HepG2 (cell line): ENCODE data around the gene MYO3B. TPM values are rescaled to one million over a fixed set of nuclear protein-coding genes. Genes with fewer than 3 reads are reported as not detected.

ENCODE experiments used
- ATAC-seq: fragments of 200-7000 bp; cut with Tn5 transposase; 3 replicates; pipeline ENCODE4 v1.9.1; 2020; ENCODE audit warnings: mild to moderate bottlenecking, moderate library complexity
- BruUV-seq: library from RNA; stranded (reverse); fragments of 400-500 nt; replicated peaks from 2 replicates; lab custom pipeline; 2021; lab: Mats Ljungman, UMichigan
- CTCF ChIA-PET: fragments of 300-600 bp; formaldehyde crosslinking; extraction: SDS; loops from one replicate; lab custom pipeline; 2021; ENCODE audit warnings: low total read pairs, inconsistent platforms, low intra/inter-chr PET ratio; lab: Yijun Ruan, JAX
- POLR2A ChIA-PET: fragments of 350-600 bp; sonication (Branson Sonifier 250); formaldehyde crosslinking; loops from one replicate; lab custom pipeline; 2020; ENCODE audit warnings: antibody characterized with exemption, inconsistent platforms; lab: Yijun Ruan, JAX
- DNase-seq: peaks from one replicate; pipeline ENCODE4 v3.0.0-alpha.2; 2015; ENCODE audit warnings: low spot score
- FAIRE-seq: peaks from 3 replicates; lab custom pipeline; 2011; peaks lifted over from hg19 to GRCh38; lab: Jason Lieb, UNC
- H2AFZ ChIP-seq: one replicate; pipeline ENCODE4 v1.6.1; 2011; ENCODE audit warnings: low read length, inconsistent platforms
- H3K27ac ChIP-seq: fragments of 300-600 bp; 3 replicates; pipeline ENCODE4 v1.8.0; 2011; ENCODE audit warnings: mixed run types, mild to moderate bottlenecking, mixed read lengths, low read length, inconsistent platforms; ENCODE audit not compliant: insufficient read depth; ENCODE audit errors: extremely low read length
- H3K27me3 ChIP-seq, 2 experiments: fragments of 200-600 bp in 1 of 2; 2 replicates in 1 of 2; 3 replicates in 1 of 2; pipeline versions ENCODE4 v1.6.0 to v1.8.0; 2011; ENCODE audit warnings: low read length in 2 of 2, mild to moderate bottlenecking in 2 of 2, moderate library complexity in 2 of 2, inconsistent platforms in 1 of 2; ENCODE audit not compliant: insufficient read depth in 2 of 2, control insufficient read depth in 1 of 2
- H3K36me3 ChIP-seq, 2 experiments: fragments of 200-600 bp in 1 of 2; replicated peaks in 1 of 2; 2 replicates in 1 of 2; 3 replicates in 1 of 2; pipeline versions ENCODE4 v1.5.1 to v1.8.0; 2011; ENCODE audit warnings: low read length in 2 of 2, inconsistent platforms in 1 of 2; ENCODE audit not compliant: insufficient read depth in 2 of 2, control insufficient read depth in 1 of 2
- H3K4me1 ChIP-seq: 2 replicates; pipeline ENCODE4 v1.5.1; 2012; ENCODE audit warnings: low read length, inconsistent platforms; ENCODE audit not compliant: insufficient read depth
- H3K4me2 ChIP-seq: 2 replicates; pipeline ENCODE4 v1.6.0; 2011; ENCODE audit warnings: low read depth, low read length, inconsistent platforms
- H3K4me3 ChIP-seq, 3 experiments: fragments of 200-600 bp in 1 of 3; sonication (generic), shearing (Covaris generic) in 1 of 3; replicated peaks in 1 of 3; 2 replicates each; pipeline ENCODE4 v1.5.1; 2011 to 2016; ENCODE audit warnings: low read length in 3 of 3, inconsistent platforms in 2 of 3, low read depth in 2 of 3, mild to moderate bottlenecking in 2 of 3, control low read depth in 1 of 3, mixed read lengths in 1 of 3; ENCODE audit not compliant: insufficient read depth in 1 of 3
- H3K79me2 ChIP-seq: one replicate; pipeline ENCODE4 v1.6.1; 2011; ENCODE audit warnings: low read length, inconsistent platforms; ENCODE audit not compliant: insufficient read depth
- H3K9ac ChIP-seq: 2 replicates; pipeline ENCODE4 v1.6.0; 2011; ENCODE audit warnings: mild to moderate bottlenecking, low read depth, low read length, inconsistent platforms; ENCODE audit not compliant: insufficient read depth
- H3K9me3 ChIP-seq: 2 replicates; pipeline ENCODE4 v1.5.1; 2012; ENCODE audit warnings: mild to moderate bottlenecking, low read length
- H4K20me1 ChIP-seq: 2 replicates; pipeline ENCODE4 v1.6.0; 2011; ENCODE audit warnings: inconsistent platforms, mild to moderate bottlenecking, low read length, moderate library complexity; ENCODE audit not compliant: insufficient read depth
- EHMT2 ChIP-seq: fragments of 200-600 bp; sonication (generic); IDR thresholded peaks from 2 replicates; pipeline ENCODE4 v1.7.0; 2017; ENCODE audit warnings: antibody characterized with exemption, low read depth, low read length, borderline replicate concordance
- HDAC2 ChIP-seq: sonication (generic); formaldehyde crosslinking; IDR thresholded peaks from 2 replicates; pipeline ENCODE4 v1.4.0; 2020; ENCODE audit warnings: missing genetic modification reagents
- HNRNPLL ChIP-seq: fragments of 200-400 bp; formaldehyde crosslinking; IDR thresholded peaks from 2 replicates; pipeline ENCODE4 v1.6.1; 2017; ENCODE audit warnings: mild to moderate bottlenecking, low read depth, low read length; ENCODE audit not compliant: poor library complexity, severe bottlenecking
- IKZF4 ChIP-seq: sonication (generic); formaldehyde crosslinking; IDR thresholded peaks from 2 replicates; pipeline ENCODE4 v1.5.1; 2020; ENCODE audit warnings: borderline replicate concordance, mild to moderate bottlenecking, low read depth, missing genetic modification reagents; ENCODE audit errors: not compliant biosample characterization
- PTBP1 ChIP-seq: fragments of 200-400 bp; formaldehyde crosslinking; IDR thresholded peaks from 2 replicates; pipeline ENCODE4 v1.6.1; 2018; ENCODE audit warnings: low read length, low read depth; ENCODE audit not compliant: poor library complexity, severe bottlenecking
- SMAD3 ChIP-seq: sonication (generic); formaldehyde crosslinking; IDR thresholded peaks from 2 replicates; pipeline ENCODE4 v1.4.0; 2020; ENCODE audit warnings: missing genetic modification reagents
- SSRP1 ChIP-seq: IDR thresholded peaks from 2 replicates; pipeline ENCODE4 v1.6.1; 2016; ENCODE audit warnings: control low read depth
- YY1 ChIP-seq: IDR thresholded peaks from 2 replicates; pipeline ENCODE4 v1.6.1; 2011; ENCODE audit warnings: low read length, low read depth, moderate library complexity, mild to moderate bottlenecking; ENCODE audit not compliant: insufficient read depth, insufficient replicate concordance
- ZBTB3 ChIP-seq: sonication (generic); formaldehyde crosslinking; IDR thresholded peaks from 2 replicates; pipeline ENCODE4 v1.4.0; 2020; ENCODE audit warnings: low read depth, mild to moderate bottlenecking, moderate library complexity, missing genetic modification reagents, borderline replicate concordance
- ZEB1 ChIP-seq: IDR thresholded peaks from 2 replicates; pipeline ENCODE4 v1.6.1; 2012; ENCODE audit warnings: mild to moderate bottlenecking, low read depth, inconsistent platforms; ENCODE audit not compliant: insufficient replicate concordance
- ZGPAT ChIP-seq: IDR thresholded peaks from 2 replicates; pipeline ENCODE4 v1.6.1; 2016; ENCODE audit warnings: mild to moderate bottlenecking
- ZNF331 ChIP-seq: sonication (generic); formaldehyde crosslinking; IDR thresholded peaks from 2 replicates; pipeline ENCODE4 v1.4.0; 2020; ENCODE audit warnings: missing genetic modification reagents
- ZNF691 ChIP-seq: sonication (generic); formaldehyde crosslinking; IDR thresholded peaks from 2 replicates; pipeline ENCODE4 v1.4.0; 2020; ENCODE audit warnings: missing genetic modification reagents, low read depth, mild to moderate bottlenecking, borderline replicate concordance
- ZNF770 ChIP-seq: sonication (generic); formaldehyde crosslinking; IDR thresholded peaks from 2 replicates; pipeline ENCODE4 v1.5.0; 2020; ENCODE audit warnings: mild to moderate bottlenecking, missing genetic modification reagents
- WGBS: methylation state at CpG from one replicate; pipeline ENCODE4 v1.1.6; 2017; ENCODE audit warnings: low lambda C conversion rate; 5-methylcytosine and 5-hydroxymethylcytosine counted together
- in situ Hi-C: cut with HindIII; loops from 2 replicates; pipeline ENCODE4 v1.10.0; 2017; ENCODE audit warnings: low pct_unique_long_range_greater_than_20kb; ENCODE audit not compliant: extremely low pct_ligation_motif_present
- intact Hi-C: fragments of 100-400 bp; cut with micrococcal nuclease; formaldehyde crosslinking; loops from one replicate; pipeline ENCODE4 v1.10.0; 2022; ENCODE audit not compliant: unreplicated experiment
- polyA plus RNA-seq, 8 experiments: library from polyadenylated mRNA; depleted of rRNA in 3 of 8; stranded (reverse) in 7 of 8; unstranded in 1 of 8; fragments of >200 nt; fragmentation: Illumina TruSeq in 4 of 8; extraction: Trizol in 4 of 8; gene quantifications; 2 replicates each; pipeline versions ENCODE4 v1.2.1 to v1.2.3, GENCODE V29; 2011 to 2016; ENCODE audit warnings: low read depth in 4 of 8, missing spikeins in 1 of 8, mixed read lengths in 1 of 8; ENCODE audit not compliant: insufficient read depth in 1 of 8
- total RNA-seq, 5 experiments: library from RNA; depleted of rRNA; stranded (reverse); fragments of >200 nt; fragmentation: Illumina TruSeq; extraction: Trizol; gene quantifications; 2 replicates each; pipeline ENCODE4 v1.2.3, GENCODE V29; 2016; ENCODE audit warnings: low read depth in 1 of 5
- TF ChIP-seq, protein P1 (sequence below): sonication (generic); formaldehyde crosslinking; IDR thresholded peaks from 2 replicates; pipeline ENCODE4 v1.5.1; 2020; ENCODE audit warnings: mild to moderate bottlenecking, missing genetic modification reagents, moderate library complexity

MYO3B gene
- total and polyA plus RNA-seq, 2 of the 13 experiments (the other 11 are each of a cell fraction or from before 2014, with no cell fraction given), result 0.01 TPM; not detected in 1

GRCh38 chr2:170512266-170512665 is 334.3 kb downstream of the MYO3B start:
- H4K20me1 ChIP-seq, result no peaks in the 10 kb centered on the region
- DNase-seq, result no peak
- no peak for FAIRE-seq
- in situ Hi-C loops (no loop called here), intact Hi-C loops (no loop called here)
- ATAC-seq, result no peak
- no peak overlapping the region for H3K9ac ChIP-seq
- H2AFZ ChIP-seq, result no peak overlapping the region
- CTCF ChIA-PET, result no interaction called here
- H3K9me3 ChIP-seq, result no peaks in the 10 kb centered on the region
- no peaks in the 10 kb centered on the region for H3K36me3 ChIP-seq
- H3K4me1 ChIP-seq, result peaks cover 6% of the 10 kb centered on the region; the same call in 1 of the 2 replicates
- no peaks in the 10 kb centered on the region for H3K79me2 ChIP-seq
- H3K27ac ChIP-seq, result no peak overlapping the region
- TF ChIP-seq, protein P1, sequence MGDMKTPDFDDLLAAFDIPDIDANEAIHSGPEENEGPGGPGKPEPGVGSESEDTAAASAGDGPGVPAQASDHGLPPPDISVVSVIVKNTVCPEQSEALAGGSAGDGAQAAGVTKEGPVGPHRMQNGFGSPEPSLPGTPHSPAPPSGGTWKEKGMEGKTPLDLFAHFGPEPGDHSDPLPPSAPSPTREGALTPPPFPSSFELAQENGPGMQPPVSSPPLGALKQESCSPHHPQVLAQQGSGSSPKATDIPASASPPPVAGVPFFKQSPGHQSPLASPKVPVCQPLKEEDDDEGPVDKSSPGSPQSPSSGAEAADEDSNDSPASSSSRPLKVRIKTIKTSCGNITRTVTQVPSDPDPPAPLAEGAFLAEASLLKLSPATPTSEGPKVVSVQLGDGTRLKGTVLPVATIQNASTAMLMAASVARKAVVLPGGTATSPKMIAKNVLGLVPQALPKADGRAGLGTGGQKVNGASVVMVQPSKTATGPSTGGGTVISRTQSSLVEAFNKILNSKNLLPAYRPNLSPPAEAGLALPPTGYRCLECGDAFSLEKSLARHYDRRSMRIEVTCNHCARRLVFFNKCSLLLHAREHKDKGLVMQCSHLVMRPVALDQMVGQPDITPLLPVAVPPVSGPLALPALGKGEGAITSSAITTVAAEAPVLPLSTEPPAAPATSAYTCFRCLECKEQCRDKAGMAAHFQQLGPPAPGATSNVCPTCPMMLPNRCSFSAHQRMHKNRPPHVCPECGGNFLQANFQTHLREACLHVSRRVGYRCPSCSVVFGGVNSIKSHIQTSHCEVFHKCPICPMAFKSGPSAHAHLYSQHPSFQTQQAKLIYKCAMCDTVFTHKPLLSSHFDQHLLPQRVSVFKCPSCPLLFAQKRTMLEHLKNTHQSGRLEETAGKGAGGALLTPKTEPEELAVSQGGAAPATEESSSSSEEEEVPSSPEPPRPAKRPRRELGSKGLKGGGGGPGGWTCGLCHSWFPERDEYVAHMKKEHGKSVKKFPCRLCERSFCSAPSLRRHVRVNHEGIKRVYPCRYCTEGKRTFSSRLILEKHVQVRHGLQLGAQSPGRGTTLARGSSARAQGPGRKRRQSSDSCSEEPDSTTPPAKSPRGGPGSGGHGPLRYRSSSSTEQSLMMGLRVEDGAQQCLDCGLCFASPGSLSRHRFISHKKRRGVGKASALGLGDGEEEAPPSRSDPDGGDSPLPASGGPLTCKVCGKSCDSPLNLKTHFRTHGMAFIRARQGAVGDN, result no peak
- no peak for TF ChIP-seq HNRNPLL
- TF ChIP-seq SMAD3, result no peak
- TF ChIP-seq ZBTB3 (CRISPR knock-in tag), result no peak
- TF ChIP-seq ZGPAT (CRISPR knock-in tag), result no peak
- no peak for TF ChIP-seq EHMT2
- no peak for TF ChIP-seq ZNF331
- TF ChIP-seq IKZF4 (CRISPR knock-in tag), result no peak
- TF ChIP-seq YY1, result no peak
- TF ChIP-seq ZEB1, result no peak
- no peak for TF ChIP-seq SSRP1
- no peak for TF ChIP-seq HDAC2 (CRISPR knock-in tag)
- no peak for TF ChIP-seq ZNF691 (CRISPR knock-in tag)
- no peak for TF ChIP-seq ZNF770 (CRISPR knock-in tag)
- TF ChIP-seq PTBP1, result no peak
- no peak overlapping the region for H3K4me3 ChIP-seq
- WGBS, result 35% methylated on average over 2 of the region's 2 CpGs
- no peak overlapping the region for H3K4me2 ChIP-seq
- POLR2A ChIA-PET, result no interaction called here
- no TSS peak for BruUV-seq
- H3K27me3 ChIP-seq, result peaks cover 0 to 33% of the 10 kb centered on the region in 2 experiments; a peak in 2 of 5 replicates
